ENCODE data around the gene PIWIL1.

The PIWIL1 gene

DNA sequence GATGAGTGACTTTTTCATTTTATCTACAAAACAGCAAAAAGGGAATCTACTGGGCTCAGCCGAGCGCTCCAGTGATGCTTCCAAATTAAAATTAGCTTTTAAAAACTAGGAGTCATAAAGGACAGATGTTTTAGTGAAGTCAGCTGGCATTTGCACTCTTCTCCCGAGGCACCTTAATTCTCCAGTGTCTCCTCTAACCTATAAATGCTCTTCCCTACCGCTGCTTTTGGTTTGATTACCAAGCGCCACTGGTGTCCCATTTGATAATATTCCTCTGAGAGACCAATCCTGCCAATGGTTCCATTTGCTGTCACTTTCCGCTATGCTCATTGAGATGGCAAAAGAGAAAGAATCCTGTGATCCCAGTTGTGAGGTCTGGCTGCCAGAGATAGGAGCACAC is 29.3 kb upstream of the PIWIL1 start:
- no peaks in the 10 kb centered on the region for H3K9me3 ChIP-seq (ENCODE audit: low read length)
- no peak overlapping the region for H3K9ac ChIP-seq (ENCODE audit: low read length)
- H3K27me3 ChIP-seq (ENCODE audit: control insufficient read depth in 1 of 2, insufficient read depth in 2 of 2, low read length in 2 of 2) = no peaks in the 10 kb centered on the region
- no peak overlapping the region for H3K4me3 ChIP-seq (ENCODE audit: low read depth in 1 of 2, low read length in 2 of 2)
- H3K27ac ChIP-seq (ENCODE audit: low read depth, low read length) = no peak overlapping the region
- peaks cover 6% of the 10 kb centered on the region for H3K4me1 ChIP-seq (ENCODE audit: insufficient read depth, low read length)
- H3K36me3 ChIP-seq (ENCODE audit: insufficient read depth, low read length) = no peaks in the 10 kb centered on the region

DNA sequence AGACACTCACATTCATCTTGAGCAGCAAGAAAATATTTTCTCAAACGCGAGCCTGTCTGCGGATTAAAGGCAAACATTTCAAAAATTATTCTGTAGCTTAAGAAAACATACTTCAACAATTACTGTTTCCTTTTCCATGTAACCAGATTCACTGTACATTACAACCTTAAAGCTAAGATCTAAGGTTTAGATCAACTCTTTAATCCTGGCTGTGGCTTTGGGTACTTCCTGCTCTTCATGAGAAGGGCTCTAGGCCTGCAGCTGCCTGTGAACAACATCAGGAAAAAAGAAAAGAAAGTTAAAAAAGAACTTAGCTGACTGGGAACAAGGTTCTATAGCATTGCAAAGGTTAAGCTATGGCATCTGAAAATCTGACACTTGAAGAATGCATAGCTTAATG is 21.4 kb upstream of the PIWIL1 start:
- H3K27ac ChIP-seq (ENCODE audit: low read depth, low read length) = no peak overlapping the region
- H3K4me3 ChIP-seq (ENCODE audit: low read depth in 1 of 2, low read length in 2 of 2) = no peak overlapping the region
- no peak overlapping the region for H3K9ac ChIP-seq (ENCODE audit: low read length)
- no peaks in the 10 kb centered on the region for H3K4me1 ChIP-seq (ENCODE audit: insufficient read depth, low read length)
- H3K9me3 ChIP-seq (ENCODE audit: low read length) = no peaks in the 10 kb centered on the region
- no peaks in the 10 kb centered on the region for H3K27me3 ChIP-seq (ENCODE audit: control insufficient read depth in 1 of 2, insufficient read depth in 2 of 2, low read length in 2 of 2)
- no peaks in the 10 kb centered on the region for H3K36me3 ChIP-seq (ENCODE audit: insufficient read depth, low read length)

DNA sequence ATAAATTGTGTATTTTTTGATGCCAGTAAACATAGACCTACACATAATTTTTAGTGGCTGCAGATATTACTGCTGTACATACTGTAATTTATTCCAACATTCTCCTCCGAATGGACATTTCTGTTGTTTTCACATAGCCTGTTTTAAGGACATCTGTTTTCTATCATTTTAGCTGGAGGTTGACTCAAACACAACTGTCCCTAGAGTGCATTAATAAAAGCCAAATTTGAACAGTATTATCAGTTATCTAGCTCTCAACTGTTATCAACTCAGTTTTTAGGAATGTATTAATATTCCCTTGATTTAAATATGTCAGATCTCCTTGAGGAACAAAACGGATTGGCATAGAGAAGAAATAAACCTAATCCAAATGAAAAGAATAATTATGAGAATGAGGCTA is 17.2 kb upstream of the PIWIL1 start:
- no peak overlapping the region for H3K27ac ChIP-seq (ENCODE audit: low read depth, low read length)
- no peak overlapping the region for H3K9ac ChIP-seq (ENCODE audit: low read length)
- no peak overlapping the region for H3K4me3 ChIP-seq (ENCODE audit: low read depth in 1 of 2, low read length in 2 of 2)
- H3K36me3 ChIP-seq (ENCODE audit: insufficient read depth, low read length) = no peaks in the 10 kb centered on the region
- H3K9me3 ChIP-seq (ENCODE audit: low read length) = no peaks in the 10 kb centered on the region
- no peaks in the 10 kb centered on the region for H3K27me3 ChIP-seq (ENCODE audit: control insufficient read depth in 1 of 2, insufficient read depth in 2 of 2, low read length in 2 of 2)
- H3K4me1 ChIP-seq (ENCODE audit: insufficient read depth, low read length) = no peaks in the 10 kb centered on the region

DNA sequence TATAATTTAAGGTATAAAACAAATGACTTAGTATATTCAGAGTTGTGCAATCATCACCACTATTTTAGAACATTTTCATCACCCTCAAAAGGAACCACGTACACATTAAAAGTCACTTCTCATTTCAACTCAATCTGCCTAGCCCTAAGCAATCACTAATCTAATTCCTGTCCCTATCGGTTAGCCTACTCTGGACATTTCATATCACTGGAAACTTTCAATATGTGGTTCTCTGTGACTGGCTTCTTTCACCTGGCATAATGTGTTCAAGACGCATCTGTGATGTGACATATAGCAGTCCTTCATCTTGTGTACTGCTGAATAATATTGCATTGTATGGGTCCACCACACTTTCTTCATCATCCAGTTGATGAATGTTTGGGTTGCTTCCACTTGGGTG is 15.4 kb upstream of the PIWIL1 start:
- Histone ChIP-seq H3K27me3 (ENCODE audit: control insufficient read depth in 1 of 2, insufficient read depth in 2 of 2, low read length in 2 of 2) (no peaks in the 10 kb centered on the region), H3K36me3 (ENCODE audit: insufficient read depth, low read length) (no peaks in the 10 kb centered on the region), H3K4me3 (ENCODE audit: low read depth in 1 of 2, low read length in 2 of 2) (no peak overlapping the region), H3K9ac (ENCODE audit: low read length) (no peak overlapping the region), H3K4me1 (ENCODE audit: insufficient read depth, low read length) (no peaks in the 10 kb centered on the region), H3K9me3 (ENCODE audit: low read length) (no peaks in the 10 kb centered on the region), H3K27ac (ENCODE audit: low read depth, low read length) (no peak overlapping the region)

DNA sequence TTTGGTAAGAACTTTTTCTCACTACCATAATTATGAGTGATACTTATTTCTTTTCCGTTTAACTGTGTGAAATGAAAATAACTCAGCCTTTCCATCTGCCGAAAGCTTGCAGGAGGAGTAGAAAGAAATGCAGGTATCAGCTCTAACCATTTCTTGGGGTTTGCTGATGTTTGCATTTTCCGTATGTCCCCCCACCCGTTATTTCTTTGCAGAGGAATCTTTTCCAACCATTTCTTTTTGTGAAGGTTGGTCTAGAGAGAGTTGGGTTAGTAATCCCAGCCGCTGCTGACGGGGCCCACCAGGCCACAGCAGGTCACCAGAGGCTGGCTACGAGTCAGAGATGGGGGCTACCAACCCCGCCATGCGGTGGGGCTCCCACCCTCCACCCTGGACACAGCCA is 7.0 kb upstream of the PIWIL1 start:
- H3K4me3 ChIP-seq (ENCODE audit: low read depth in 1 of 2, low read length in 2 of 2) = no peak overlapping the region
- H3K27me3 ChIP-seq (ENCODE audit: control insufficient read depth in 1 of 2, insufficient read depth in 2 of 2, low read length in 2 of 2) = peaks cover 0 to 4% of the 10 kb centered on the region in 2 donors
- H3K9me3 ChIP-seq (ENCODE audit: low read length) = no peaks in the 10 kb centered on the region
- no peak overlapping the region for H3K9ac ChIP-seq (ENCODE audit: low read length)
- H3K27ac ChIP-seq (ENCODE audit: low read depth, low read length) = no peak overlapping the region
- no peaks in the 10 kb centered on the region for H3K36me3 ChIP-seq (ENCODE audit: insufficient read depth, low read length)
- no peaks in the 10 kb centered on the region for H3K4me1 ChIP-seq (ENCODE audit: insufficient read depth, low read length)

DNA sequence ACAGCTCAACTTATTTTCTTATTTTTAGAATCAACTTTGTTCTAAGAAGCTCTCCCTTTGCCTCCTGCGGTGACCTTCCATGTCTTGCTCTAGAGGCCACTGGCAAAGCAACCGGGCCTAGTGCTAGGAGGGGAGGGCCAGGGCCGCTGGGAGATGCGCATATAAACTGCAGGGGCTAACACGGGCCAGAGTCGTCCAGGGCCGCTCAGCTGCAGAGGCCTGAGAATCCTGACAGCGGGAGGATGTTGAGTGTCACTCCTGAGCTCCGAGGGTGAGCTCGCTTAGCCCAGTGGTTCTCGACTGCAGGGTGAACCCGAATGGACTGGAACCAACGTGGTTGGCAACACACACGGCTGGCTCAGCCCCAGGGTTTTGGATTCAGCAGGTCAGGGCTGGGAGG is 6.5 kb upstream of the PIWIL1 start:
- Histone ChIP-seq H3K9ac (ENCODE audit: low read length) (no peak overlapping the region), H3K27ac (ENCODE audit: low read depth, low read length) (no peak overlapping the region), H3K4me3 (ENCODE audit: low read depth in 1 of 2, low read length in 2 of 2) (no peak overlapping the region), H3K36me3 (ENCODE audit: insufficient read depth, low read length) (no peaks in the 10 kb centered on the region), H3K9me3 (ENCODE audit: low read length) (no peaks in the 10 kb centered on the region), H3K27me3 (ENCODE audit: control insufficient read depth in 1 of 2, insufficient read depth in 2 of 2, low read length in 2 of 2) (peaks cover 0 to 4% of the 10 kb centered on the region in 2 donors), H3K4me1 (ENCODE audit: insufficient read depth, low read length) (no peaks in the 10 kb centered on the region)

DNA sequence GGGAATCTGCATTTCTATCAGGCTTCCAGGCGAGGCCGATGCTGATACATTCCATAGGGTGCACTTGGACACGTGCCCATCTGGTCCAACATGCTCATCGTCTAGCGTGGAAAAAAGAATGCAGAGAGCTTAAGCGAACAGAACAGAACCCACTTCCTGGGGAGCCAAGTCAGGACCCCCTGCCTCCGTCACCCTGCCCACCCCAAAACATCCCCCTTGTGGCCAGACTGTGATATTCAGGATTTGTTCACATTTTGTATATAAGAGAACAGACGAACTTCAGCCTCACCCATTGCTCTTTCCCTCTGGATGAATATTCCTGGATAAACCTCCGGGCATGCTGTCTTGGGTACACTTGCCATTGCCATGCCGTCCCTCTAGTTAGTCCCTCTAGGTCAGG is 4.3 kb upstream of the PIWIL1 start:
- H3K27me3 ChIP-seq (ENCODE audit: control insufficient read depth in 1 of 2, insufficient read depth in 2 of 2, low read length in 2 of 2) = peaks cover 4 to 10% of the 10 kb centered on the region in 2 donors

DNA sequence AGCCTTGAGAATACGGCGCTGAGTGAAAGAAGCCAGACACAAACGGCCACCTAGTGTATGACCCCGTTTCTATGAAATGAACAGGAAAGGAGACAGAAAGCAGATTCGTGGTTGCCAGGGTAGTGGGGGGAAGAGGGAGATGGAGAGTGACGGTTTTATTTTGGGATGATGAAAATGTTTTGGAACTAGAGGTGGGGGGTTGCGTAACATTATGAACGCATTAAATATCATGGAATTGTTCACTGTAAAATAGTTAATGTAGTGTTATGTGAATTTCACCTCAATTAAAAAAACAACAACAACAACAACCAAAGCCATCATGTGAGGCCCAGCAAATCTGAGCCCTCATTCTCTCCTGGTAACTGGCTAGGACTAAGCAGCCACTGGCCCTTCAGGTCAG is 3.3 kb upstream of the PIWIL1 start:
- Histone ChIP-seq H3K27me3 (ENCODE audit: control insufficient read depth in 1 of 2, insufficient read depth in 2 of 2, low read length in 2 of 2) (peaks cover 4 to 17% of the 10 kb centered on the region in 2 donors), H3K36me3 (ENCODE audit: insufficient read depth, low read length) (no peaks in the 10 kb centered on the region), H3K27ac (ENCODE audit: low read depth, low read length) (no peak overlapping the region), H3K4me1 (ENCODE audit: insufficient read depth, low read length) (no peaks in the 10 kb centered on the region), H3K4me3 (ENCODE audit: low read depth in 1 of 2, low read length in 2 of 2) (no peak overlapping the region), H3K9me3 (ENCODE audit: low read length) (no peaks in the 10 kb centered on the region), H3K9ac (ENCODE audit: low read length) (no peak overlapping the region)

More for the DNA sequence above, 4.3 kb upstream of the PIWIL1 start:
- no peaks in the 10 kb centered on the region for H3K9me3 ChIP-seq (ENCODE audit: low read length)
- H3K4me1 ChIP-seq (ENCODE audit: insufficient read depth, low read length) = no peaks in the 10 kb centered on the region
- no peak overlapping the region for H3K4me3 ChIP-seq (ENCODE audit: low read depth in 1 of 2, low read length in 2 of 2)
- no peak overlapping the region for H3K9ac ChIP-seq (ENCODE audit: low read length)
- H3K36me3 ChIP-seq (ENCODE audit: insufficient read depth, low read length) = no peaks in the 10 kb centered on the region
- no peak overlapping the region for H3K27ac ChIP-seq (ENCODE audit: low read depth, low read length)

DNA sequence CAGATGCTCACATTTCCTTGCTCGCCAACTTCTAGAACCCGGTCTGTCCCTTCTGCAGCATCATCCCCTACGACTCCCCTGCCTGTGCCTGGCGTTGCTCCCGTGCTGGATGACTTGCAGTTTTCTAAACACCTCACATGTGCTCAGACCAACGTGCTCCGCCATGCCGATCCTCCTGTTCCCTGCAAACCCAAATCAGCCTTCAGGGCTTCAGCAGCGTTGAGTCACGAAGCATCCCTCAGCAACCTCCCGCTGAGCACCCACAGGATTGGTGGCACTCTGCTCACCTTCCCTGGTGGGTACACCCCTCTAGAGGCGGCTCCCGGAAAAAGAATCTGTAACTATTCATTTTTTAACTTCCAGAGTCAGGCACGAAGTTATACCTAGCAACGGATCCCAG is 2.8 kb upstream of the PIWIL1 start:
- Histone ChIP-seq H3K4me1 (ENCODE audit: insufficient read depth, low read length) (no peaks in the 10 kb centered on the region), H3K4me3 (ENCODE audit: low read depth in 1 of 2, low read length in 2 of 2) (no peak overlapping the region), H3K9ac (ENCODE audit: low read length) (no peak overlapping the region), H3K27ac (ENCODE audit: low read depth, low read length) (no peak overlapping the region), H3K9me3 (ENCODE audit: low read length) (no peaks in the 10 kb centered on the region), H3K36me3 (ENCODE audit: insufficient read depth, low read length) (no peaks in the 10 kb centered on the region), H3K27me3 (ENCODE audit: control insufficient read depth in 1 of 2, insufficient read depth in 2 of 2, low read length in 2 of 2) (peaks cover 4 to 23% of the 10 kb centered on the region in 2 donors)

DNA sequence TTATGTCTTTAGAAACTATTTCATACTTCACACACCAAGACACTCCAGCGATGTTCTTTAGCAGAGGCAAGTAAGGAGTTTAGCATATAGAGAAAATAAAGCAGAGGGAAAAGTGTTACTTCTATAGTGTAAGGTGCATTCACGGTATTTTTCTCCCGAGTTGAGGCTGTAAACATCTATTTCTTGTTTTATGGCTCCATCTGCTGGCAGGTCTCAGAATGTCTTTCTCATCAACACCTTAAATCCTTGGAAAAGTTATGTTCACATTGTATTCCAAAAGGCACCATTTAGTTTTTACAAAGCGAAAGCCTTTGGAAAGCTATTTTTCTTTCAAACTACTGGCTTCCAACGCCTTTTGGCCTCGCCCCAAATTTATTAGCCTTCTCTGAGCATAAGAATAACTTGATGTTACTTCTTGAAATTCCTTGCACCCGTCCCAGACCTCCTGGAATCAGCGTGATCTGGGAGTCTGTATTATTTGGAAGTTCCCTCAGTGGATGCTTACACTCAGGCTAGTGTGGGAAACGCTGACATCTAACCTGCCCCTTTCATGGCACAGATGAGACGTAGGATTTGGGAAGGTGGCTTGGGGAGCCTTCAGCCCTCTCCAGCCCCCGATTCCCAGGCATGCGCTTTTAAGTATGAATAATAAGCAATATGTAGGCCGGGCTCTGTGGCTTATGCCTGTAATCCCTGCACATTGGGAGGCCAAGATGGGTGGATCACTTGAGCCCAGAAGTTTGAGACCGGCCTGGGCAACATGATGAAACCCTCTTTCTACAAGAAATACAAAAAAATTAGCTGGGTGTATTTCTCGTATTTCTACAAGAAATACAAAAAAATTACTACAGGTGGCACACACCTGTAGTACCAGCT is 1.9 kb upstream of the PIWIL1 start:
- Histone ChIP-seq H3K27me3 (ENCODE audit: control insufficient read depth in 1 of 2, insufficient read depth in 2 of 2, low read length in 2 of 2) (peaks cover 4 to 24% of the 10 kb centered on the region in 2 donors), H3K4me1 (ENCODE audit: insufficient read depth, low read length) (no peaks in the 10 kb centered on the region), H3K27ac (ENCODE audit: low read depth, low read length) (no peak overlapping the region), H3K9ac (ENCODE audit: low read length) (no peak overlapping the region), H3K9me3 (ENCODE audit: low read length) (no peaks in the 10 kb centered on the region), H3K4me3 (ENCODE audit: low read depth in 1 of 2, low read length in 2 of 2) (no peak overlapping the region), H3K36me3 (ENCODE audit: insufficient read depth, low read length) (no peaks in the 10 kb centered on the region)

DNA sequence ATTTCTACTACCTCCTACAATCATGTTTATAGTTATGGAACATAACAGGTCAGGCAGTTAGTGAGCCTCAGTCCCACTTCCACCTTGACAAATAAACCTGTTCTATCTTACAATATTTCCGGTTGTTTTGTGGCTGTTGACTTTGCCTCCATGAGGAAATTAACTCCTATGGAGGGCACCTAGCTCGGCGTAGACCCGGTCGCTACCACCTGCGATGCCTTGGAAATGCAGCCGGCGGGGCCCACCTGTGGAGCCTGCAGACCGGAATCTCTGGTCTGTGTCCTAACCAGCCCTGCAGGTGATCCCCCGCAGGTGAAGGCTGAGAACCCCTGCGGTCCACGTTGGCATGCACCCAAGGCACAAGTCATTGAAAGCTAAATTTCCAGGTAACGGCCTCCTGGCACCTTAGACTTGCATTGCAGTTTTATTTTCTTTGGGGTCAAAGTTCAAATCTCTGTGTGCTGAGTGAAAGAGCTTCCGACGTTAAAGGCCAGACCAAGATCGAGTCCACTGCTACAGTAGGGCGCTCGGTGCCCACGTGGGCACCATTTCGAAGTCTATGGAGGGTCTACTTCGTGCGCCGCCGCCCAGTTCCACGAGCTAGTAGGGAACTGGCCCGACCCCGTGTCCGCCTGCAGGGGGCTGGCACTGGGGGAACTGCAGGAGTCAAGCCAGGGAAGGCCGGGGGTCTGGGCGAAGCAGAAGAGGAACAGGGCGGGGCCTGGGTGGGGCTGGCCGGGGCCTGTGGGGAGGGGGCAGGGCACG is 782 bp upstream of the PIWIL1 start:
- H3K9ac ChIP-seq (ENCODE audit: low read length) = no peak overlapping the region
- no peak overlapping the region for H3K27ac ChIP-seq (ENCODE audit: low read depth, low read length)
- no peaks in the 10 kb centered on the region for H3K4me1 ChIP-seq (ENCODE audit: insufficient read depth, low read length)
- H3K36me3 ChIP-seq (ENCODE audit: insufficient read depth, low read length) = no peaks in the 10 kb centered on the region
- peaks cover 4 to 24% of the 10 kb centered on the region in 2 donors for H3K27me3 ChIP-seq (ENCODE audit: control insufficient read depth in 1 of 2, insufficient read depth in 2 of 2, low read length in 2 of 2)
- no peak overlapping the region for H3K4me3 ChIP-seq (ENCODE audit: low read depth in 1 of 2, low read length in 2 of 2)
- H3K9me3 ChIP-seq (ENCODE audit: low read length) = no peaks in the 10 kb centered on the region
